ENCODE data around the gene RPLP1.
"Not testable (repeated sequence)": the region's sequence is repeated elsewhere in the genome, so short reads cannot be mapped to it uniquely, and the experiment has no call there.

The RPLP1 gene

DNA sequence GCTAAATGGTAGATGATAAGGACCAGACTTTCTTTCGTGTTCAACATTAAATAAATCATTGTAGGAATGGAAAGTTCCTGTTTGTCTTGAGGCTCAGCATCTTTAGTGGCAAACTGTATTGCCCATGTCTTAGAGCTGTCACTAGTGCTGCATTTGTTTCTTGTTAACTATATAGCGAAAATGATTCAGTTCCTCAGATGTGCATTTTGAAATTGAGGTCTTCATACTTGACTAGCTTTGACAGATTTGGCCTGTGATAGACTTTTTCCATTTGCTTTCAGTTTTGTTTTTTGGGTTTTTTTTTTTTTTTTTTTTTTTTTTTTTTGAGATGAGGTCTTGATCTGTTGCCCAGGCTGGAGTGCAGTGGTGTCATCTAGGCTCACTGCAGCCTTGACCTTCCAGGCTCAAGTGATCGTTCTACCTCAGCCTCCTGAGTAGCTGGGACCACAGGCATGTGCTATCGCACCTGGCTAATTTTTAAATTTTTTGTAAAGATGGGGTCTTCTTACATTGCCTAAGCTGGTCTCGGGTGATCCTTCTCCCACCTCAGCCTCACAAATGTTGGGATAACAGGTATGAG lies 9.5 kb upstream of the RPLP1 start:
- DNase-seq: no peak

DNA sequence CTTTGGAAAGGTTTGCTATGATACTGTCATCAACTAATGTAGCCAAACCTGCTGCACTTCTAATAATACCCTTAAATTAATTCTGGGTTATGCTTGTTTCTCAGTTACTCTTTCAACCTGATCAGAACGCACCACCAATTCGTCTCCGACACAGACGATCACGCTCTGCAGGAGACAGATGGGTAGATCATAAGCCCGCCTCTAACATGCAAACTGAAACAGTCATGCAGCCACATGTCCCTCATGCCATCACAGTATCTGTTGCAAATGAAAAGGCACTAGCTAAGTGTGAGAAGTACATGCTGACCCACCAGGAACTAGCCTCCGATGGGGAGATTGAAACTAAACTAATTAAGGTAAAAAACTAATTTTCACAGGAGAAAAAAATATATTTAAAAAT lies 7.9 kb upstream of the RPLP1 start:
- DNase-seq: no peak

DNA sequence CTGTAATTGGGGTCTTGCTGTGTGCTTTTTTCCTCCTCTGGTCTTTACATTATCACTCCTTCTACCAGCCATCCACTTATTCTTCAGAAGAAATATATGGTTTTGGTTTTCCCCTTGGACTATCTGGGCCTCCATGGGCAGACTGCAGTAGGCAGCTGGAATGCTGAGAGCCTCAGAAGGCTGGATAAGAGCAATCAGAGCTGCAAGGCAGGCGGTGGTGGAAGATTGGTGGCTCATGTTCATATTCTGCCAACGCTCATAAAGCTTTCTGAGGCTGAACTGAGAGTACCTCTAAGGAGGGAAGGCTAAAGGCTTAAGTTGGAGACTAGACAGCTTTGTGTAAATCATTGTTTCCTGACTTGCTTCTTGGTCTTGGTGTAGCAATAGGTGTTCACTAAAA lies 5.7 kb upstream of the RPLP1 start:
- DNase-seq: no peak

DNA sequence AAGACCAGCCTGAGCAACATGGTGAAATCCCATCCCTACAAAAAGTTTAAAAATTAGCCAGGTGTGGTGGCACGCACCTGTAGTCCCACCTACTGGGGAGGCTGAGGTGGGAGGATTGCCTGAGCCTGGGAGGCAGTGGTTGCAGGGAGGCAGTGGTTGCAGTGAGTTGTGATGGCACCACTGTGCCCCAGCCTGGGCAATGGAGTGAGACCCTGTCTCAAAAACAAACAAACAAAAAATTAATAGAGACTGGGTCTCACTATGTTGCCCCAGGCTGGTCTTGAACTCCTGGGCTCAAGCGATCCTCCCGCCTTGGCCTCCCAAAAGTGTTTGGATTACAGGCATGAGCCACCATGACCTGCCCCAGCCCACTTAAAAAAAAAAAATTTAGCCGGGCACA lies 2.4 kb upstream of the RPLP1 start:
- not testable (repeated sequence) for DNase-seq

DNA sequence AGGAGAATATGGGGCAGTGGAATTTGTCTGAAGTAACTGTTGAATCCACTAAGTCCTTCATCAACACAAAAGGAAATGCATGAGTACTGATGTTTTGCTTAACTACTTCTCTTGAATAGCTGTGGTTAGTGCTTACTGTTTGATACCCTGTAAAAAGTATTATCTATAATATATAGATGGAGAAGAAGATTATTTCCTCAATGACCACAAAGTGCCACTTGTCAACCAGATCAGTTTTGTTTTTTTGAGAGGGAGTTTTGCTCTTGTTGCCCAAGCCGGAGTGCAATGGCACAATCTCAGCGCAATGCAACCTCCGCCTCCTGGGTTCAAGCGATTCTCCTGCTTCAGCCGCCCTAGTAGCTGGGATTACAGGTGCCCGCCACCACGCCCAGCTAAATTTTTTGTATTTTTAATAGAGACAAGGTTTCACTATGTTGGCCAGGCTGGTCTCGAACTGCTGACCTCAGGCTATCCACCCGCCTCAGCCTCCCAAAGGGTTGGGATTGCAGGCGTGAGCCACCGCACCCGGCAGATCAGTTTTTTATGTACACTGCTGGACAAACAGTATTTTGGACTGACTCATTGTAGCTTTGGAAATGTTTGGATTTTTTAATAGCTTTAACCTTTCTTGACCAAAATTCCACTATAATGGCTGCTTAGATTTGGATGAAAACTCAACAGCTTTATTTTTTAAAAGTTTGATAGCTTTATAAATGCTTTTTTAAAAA lies 1.5 kb upstream of the RPLP1 start:
- DNase-seq: no peak

DNA sequence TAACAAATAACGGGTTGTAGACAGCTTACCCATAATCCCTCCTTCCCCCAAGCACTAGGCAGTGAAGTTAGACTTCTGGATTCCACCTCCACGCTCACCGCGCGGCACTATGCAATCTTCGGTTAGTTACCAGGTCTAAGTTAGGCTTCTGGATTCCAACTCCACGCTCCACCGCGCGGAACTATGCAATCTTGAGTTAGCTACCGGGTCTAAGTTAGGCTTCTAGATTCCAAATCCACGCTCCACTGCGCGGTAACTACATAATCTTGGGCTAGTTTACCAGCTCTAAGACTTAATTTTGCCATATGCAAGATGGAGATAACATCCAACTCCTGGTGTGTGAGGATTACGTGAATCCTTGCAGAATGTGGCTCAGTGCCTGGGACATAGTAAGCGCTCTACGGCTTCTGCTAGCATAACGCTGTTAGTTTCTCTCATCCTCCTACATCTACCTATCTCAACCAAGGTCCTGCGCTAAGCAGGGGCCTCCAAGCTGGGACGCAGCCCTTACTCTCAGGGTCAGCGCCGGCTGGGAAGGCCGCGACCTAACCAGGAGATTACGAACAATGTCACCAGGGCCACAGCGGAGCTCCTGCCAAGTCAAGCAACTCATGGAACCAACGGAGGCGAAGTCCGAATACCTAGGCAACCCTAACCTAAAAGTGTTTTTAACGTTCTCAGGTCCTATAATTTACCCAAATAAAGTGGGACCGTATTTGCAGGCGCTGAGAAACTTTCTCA lies 497 bp upstream of the RPLP1 start:
- DNase-seq: no peak

DNA sequence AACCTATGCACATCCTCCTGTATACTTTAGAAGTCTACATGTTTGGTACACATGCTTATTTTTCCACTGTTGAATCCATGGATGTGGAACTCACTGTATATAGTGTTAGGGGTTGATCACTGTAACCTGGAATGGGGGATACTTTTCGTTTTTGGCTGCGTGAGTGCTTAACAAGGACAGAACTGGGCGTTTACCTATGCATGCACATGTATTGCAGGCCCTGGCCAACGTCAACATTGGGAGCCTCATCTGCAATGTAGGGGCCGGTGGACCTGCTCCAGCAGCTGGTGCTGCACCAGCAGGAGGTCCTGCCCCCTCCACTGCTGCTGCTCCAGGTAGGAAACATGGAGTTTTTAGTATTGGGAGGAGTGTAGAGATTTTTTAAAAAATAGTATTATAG lies 2.3 kb downstream of the RPLP1 start:
- DNase-seq: no peak

DNA sequence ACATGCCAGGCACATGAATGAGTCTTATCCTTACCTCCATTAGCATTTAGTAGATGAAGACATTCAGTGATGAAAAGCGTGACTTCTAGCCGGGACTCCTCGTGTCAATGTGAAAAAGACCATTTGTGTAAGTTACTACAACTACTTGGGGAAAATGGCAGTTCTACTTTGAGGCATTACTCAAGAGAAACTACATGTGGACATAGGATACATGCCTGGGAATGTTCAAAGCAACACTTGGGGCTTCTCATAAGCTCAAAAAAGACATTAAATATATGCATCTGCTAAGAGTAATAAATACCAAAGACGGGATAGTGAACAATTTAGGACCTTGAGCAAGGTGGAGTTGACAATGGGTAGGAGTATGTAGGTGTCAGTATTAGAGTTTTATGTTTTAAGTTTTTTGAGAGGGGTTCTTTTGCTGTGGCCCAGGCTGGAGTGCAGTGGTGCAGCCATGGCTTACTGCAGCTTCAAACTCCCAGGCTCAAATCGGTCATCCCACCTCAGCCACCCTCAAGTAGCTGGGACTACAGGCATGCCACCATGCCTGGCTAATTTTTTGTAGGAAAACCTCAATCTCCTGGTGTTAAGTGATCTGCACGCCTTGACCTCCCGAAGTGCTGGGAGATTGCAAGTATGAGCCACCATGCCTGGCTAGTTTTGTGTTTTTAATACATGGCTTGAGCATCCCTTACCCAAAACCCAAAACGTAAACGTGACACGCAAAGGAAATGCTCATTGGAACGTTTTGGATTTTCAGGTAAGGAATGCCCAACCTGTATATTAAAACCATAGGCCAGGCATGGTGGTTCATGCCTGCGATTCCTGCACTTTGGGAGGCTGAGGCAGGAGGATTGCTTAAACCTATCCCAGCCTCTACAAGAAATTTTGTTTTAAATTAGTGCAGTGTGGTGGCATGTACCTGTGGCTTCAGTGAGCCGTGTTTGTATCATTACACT lies 3.9 kb downstream of the RPLP1 start:
- DNase-seq: no peak

DNA sequence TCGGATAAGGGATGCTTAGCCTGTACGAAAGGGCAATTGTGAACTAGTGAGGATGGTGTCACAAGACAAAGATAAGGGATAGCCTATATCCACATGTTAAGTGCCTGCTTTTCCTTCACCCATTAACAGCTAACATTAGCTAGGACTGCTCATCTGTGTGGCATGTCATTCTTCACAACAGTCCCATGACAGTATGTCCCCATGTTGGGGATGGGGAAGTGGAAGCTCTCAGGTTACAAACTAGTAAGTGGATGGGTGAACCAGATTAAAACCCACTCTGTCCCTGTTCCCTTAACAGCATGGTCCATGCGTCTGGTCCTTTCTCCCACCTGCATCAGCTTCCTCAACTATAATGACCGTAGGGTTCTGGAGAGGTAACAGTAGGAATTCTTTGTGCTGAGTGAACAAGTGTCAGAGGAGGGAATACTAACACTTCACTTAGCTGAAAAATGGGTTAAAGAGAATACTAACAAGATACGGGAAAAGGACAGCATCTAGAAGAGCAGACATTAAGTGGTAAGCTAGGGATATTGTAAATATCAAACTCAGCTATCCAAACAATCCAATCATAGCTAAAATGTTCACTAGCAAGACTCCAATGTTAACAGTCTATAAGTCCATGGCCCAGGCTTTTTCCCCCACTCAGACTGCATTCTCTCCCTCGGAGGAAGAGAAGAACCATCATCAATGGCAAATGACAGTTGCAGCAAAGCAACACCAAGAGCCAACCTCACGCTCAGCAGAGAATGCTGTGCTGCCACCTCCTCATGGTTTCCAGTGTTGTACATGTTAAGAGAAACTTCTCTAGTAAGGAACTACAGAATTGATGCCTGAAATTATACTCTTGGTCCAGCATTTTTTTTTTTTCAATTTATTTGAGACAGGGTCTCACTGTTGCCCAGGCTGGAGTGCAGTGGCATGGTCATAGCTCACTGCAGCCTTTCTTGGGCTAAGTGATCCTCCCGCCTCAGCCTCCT lies 5.0 kb downstream of the RPLP1 start:
- no peak for DNase-seq

DNA sequence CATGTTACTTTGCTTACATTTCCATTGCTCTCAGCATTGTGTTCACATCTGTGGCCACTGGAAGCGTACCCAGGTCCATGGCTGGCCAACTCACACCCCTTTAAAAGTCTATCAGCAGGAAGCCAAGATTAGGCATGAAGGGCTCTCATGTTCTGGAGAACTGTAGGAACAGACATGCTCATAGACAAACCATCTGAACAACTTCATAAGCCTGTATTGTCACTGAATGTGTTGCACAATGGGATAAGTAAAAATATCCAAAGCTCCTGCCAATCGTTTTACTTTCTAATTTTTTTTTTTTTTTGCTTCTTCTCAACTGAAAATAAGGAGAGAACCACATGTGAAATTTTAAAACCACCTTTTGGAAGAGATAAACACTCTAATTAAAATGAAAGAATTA lies 6.4 kb downstream of the RPLP1 start:
- no peak for DNase-seq

DNA sequence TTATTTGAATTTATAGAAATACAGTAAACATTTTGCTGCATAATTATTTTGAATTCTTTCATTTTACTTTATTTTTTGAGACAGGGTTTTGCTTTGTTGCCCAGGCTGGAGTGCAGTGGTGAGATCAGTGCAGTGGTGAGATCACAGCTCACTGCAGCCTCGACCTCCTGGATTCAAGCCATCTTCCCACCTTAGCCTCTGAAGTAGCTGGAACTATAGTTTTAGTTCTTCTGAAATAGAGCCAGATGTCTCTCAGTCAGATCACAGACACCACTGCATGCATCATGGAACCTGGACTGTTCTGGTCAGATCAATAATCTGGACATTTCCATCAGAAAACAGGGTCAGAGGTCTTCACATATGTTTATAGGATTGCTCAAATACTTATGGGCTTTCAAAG lies 7.9 kb downstream of the RPLP1 start:
- DNase-seq: no peak

DNA sequence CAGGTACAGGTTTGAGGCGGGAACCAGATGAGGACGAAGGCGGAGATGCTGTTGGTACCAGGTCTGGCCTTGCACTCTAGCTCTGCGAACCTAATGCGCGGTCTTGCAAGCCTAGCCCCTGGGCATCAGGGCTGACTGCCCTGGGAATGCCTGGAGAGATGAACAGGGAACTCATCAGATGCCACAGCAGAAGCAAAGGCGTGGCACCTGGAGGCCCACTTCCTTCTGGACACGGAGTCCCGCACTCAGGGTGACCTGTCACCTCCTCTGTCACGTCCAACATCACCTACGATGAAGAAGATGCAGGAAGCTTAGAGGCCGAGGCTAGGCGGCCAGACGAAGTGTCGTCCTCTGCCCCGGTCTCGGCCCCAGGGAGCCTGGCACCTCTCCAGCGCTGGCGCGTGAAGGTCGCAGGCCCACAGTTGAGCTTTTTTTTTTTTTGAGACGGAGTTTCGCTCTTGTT lies 9.4 kb downstream of the RPLP1 start:
- no peak for DNase-seq

DNA sequence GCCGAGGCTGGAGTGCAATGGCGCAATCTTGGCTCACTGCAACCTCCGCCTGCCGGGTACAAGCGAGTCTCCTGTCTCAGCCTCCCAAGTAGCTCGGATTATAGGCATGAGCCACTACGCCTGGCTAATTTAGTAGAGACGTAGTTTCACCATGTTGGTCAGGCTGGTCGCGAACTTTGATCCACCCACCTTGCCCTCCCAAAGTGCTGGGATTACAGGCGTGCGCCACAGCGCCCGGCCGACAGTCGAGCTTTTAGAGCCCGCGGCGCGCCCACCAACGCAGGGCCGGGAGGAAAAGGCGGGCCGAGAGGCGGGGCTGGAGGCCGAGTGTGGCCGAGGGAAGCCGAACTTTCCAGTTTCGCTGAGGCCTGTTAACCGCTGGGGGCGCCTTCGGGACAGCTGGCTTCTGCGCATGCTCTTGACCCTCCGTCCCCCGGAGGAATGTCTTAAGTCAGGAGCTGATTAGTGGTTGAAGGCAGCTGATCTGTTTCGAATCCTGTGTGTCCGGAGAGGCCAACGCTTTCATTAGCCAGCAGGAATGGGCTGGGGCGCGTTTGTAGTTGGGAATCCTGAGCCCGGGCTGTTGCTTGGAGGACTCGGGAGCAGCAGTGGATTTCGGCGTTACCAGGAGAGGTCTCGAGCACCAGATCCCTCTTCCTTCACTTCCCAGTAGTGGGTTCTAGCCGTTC lies 10.0 kb downstream of the RPLP1 start:
- peak; percentile 94 for DNase-seq

DNA sequence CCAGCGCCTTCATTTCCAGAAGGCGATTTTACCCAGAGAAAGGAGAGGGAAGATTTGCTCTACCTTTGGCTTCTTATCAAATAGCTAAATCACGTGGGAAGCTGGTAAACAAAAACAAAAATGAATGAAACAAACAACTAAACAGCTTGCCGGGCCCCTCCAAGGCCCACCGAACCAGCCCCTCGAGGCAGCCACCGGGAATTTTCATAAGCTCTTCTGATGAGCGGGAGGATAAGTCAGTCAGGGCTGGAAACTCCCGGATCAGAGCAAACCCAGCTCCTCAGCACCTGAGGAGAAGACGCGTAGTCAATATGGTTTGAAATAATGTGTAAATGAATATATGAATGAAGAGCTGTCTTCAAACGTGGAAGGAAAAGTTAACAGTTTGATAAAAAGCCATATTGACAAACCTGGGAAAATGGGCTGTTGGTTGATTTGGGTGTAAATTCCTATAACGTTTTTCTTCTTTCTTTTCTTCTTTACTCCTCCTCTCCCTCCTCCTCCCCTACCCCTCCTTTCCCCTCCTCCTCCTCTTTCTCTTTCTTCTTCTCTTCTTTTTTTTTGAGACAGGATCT lies 10.7 kb downstream of the RPLP1 start:
- no peak for DNase-seq

DNA sequence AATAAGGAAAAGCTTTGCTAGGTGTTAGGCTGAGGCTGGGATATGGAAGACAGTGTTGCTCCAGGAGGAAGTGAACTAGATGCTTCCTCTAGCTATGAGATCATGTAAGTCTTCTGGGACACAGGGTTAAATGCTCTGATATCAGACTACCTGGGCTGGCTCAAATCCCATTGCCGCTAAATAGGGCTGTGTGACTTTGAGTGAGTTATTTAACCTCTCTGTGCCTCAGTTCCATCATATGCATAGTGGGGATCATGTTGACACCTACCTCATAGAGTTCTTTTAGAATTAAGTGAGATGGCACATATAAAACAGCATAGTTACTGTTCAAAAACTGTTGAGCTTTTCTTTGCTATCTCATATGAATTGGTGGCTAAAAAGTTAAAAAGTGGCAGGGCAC lies 12.6 kb downstream of the RPLP1 start:
- no peak for DNase-seq

DNA sequence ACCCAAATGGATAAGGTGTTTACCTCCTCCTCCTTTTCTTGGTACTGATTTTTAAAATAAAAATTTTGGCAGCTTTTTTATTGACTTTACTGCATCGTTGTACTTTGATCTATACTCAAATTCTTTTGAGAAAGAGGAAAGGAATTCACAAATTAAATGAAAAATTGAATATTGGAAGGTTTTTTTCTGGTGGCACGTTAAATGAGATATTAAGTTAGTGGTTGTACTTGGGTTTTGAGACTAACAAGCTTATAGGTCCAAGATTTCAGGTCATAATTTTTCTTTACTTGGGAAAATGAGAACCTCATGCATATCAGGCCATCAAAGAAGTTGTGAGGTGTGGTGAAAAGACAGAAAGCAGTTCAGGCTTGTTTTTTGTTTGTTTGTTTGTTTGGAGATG lies 14.1 kb downstream of the RPLP1 start:
- DNase-seq: no peak

DNA sequence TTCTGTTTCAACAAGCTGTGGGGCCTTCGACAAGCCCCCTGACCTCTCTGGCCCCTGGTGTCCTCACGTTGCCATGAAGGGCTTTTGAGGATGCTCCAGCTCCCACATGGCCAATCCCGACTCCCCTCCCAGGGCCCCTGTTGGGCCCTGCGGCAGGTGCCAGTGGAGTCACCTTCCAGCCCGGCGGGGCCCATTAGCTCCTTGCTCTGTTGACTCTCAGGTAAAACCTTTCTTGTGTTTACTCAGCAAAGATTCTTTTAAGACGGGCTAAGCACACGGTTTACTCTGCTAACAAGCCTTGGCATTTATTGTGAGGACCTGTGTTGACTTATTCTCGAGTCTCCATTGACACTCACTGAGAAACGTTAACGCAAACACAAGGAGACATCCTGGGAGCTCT lies 15.0 kb downstream of the RPLP1 start:
- DNase-seq: peak; percentile 27

DNA sequence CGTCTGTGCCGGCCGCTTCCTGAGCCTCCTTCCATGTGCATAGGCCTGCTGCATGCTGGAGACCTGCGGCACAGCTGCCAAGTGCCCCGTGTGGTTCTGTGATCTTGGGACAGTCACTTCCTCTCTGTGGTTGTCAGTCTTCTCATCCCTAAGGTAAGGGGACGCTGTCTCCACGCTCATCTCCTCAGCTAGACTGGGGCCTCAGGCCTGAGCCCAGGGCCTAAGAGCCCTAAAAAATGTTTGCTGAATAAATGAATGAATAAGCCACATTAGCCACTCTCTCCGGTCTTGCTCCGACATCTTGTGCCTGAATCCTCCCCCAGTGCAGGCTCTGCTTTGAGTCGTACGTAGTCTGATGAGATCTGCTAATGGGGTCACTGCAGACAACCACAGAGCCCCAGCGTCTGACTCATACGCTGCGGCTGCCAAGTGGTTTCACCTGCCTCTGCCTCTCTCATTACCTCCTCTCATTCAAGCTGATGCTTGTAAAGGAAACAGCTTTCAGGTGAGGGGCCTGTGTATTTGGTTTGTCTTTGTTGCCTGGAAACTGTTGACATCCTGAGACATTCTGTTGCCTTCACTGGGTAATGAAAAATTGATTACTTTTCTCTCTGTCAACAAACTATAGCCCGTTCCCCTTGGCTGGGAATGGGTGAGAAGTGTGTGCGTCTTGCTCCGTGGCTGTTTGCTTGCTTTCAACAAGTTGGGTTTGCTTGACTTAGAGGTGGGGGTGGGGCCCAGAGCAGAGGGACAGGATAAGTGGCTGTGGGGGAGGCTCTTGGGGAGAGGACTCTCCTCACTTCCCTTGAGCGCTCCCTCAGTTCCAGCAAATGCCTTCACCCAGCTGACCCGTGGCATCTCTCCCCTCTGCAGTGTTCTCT lies 15.9 kb downstream of the RPLP1 start:
- peak; percentile 92 for DNase-seq

DNA sequence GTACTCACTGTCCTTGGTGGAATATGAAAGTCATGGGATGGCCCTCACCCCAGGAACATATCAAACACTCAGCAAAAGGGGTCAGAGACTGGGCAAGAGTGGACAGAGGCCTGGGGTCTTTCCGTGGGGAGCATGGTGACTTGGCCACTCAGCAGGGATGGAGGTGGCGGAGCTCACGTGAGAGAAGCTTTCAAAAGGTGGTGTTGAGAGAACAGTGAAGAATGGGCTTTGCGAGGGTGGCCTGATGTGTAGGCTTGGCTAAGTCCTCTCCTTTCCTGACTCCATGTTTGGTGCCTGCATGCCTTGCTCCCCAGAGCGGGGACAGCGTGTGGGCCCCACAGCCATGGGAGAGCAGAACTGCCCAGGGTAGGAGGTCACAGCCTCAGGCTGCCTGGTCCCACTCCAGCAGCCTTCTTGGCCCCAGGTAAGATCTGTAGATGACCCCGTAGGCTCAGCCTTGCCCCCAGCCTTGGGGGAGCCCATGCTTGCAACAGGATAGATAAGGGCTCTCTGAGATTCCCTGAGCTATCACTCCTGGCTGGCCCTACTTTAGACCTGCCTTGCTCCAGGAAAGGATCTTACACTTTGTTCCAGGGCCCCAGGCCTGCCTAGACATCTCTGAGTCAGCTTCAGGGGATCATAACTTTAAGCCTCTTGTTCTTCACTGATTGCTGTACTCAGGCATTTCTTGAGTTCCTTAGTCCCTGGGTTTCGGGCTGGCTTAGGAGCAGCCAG lies 17.0 kb downstream of the RPLP1 start:
- DNase-seq: no peak
